Measurements from ENCODE around the gene SERPINH1.

DNA sequence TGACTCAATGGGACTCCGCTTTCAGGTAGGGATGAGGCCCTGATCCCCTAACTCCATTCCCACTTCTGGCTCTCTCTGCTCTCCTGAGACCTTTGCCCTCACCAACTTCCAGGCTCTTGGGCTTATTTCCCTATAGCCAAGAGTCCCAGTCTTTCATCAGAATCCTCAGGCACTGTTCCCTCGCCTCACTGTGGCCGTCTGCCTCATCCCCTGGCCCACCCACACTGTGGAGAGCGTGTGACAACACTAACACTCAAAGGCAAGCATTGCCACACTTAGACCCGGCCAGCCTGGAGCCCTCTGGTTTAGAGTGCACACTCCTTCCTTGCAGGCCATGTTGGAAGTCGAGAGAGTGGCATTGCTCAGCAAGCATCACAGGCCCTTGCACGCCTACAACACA, 27.0 kb downstream of the SERPINH1 start:
- TF ChIP-seq, protein P1, sequence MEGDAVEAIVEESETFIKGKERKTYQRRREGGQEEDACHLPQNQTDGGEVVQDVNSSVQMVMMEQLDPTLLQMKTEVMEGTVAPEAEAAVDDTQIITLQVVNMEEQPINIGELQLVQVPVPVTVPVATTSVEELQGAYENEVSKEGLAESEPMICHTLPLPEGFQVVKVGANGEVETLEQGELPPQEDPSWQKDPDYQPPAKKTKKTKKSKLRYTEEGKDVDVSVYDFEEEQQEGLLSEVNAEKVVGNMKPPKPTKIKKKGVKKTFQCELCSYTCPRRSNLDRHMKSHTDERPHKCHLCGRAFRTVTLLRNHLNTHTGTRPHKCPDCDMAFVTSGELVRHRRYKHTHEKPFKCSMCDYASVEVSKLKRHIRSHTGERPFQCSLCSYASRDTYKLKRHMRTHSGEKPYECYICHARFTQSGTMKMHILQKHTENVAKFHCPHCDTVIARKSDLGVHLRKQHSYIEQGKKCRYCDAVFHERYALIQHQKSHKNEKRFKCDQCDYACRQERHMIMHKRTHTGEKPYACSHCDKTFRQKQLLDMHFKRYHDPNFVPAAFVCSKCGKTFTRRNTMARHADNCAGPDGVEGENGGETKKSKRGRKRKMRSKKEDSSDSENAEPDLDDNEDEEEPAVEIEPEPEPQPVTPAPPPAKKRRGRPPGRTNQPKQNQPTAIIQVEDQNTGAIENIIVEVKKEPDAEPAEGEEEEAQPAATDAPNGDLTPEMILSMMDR (IDR thresholded peaks at IDR 0.05; ENCODE audit: extremely low read depth in 1 of 2, insufficient read depth in 1 of 2, low read depth in 1 of 2, low read length in 2 of 2): no peak
- TF ChIP-seq EZH2 (IDR thresholded peaks at IDR 0.05; ENCODE audit: borderline replicate concordance, low read depth, low read length, severe bottlenecking): no peak
- TF ChIP-seq POLR2A (IDR thresholded peaks at IDR 0.05; ENCODE audit: low read depth, low read length): no peak
- TF ChIP-seq MYC (IDR thresholded peaks at IDR 0.05; ENCODE audit: low read depth, low read length): no peak
- TF ChIP-seq POLR2AphosphoS5 (IDR thresholded peaks at IDR 0.05; ENCODE audit: insufficient read depth, low read depth, low read length): no peak
